ENCODE results near the gene UBE2V1. TPM values are rescaled to one million over a fixed set of nuclear protein-coding genes. Genes with fewer than 3 reads are reported as not detected.

UBE2V1 gene
- total and polyA plus RNA-seq, 2 of the 13 experiments (the other 11 are each of a cell fraction or from before 2014, with no cell fraction given), result 81.3 to 132 TPM

- Histone ChIP-seq H3K36me3 (replicated peaks in 1 of 2; ENCODE audit: control insufficient read depth in 1 of 2, insufficient read depth in 2 of 2, low read length in 2 of 2) (peaks cover 6 to 19% of the 10 kb centered on the region in 2 experiments; a peak in 4 of 5 replicates), H3K79me2 (ENCODE audit: insufficient read depth, low read length) (peaks cover 41% of the 10 kb centered on the region)
- no peak for TF ChIP-seq SMC3 (IDR thresholded peaks at IDR 0.05; ENCODE audit: low read length)
- TF ChIP-seq FOXK1 (CRISPR knock-in tag; IDR thresholded peaks at IDR 0.05; ENCODE audit: borderline replicate concordance, low read depth), result peak; percentile 20; the same call in 1 of the 2 replicates
- TF ChIP-seq ZNF207 (IDR thresholded peaks at IDR 0.05; ENCODE audit: borderline replicate concordance), result no peak
- peak; percentile 82 for TF ChIP-seq ZBTB7B (CRISPR knock-in tag; IDR thresholded peaks at IDR 0.05)
- TF ChIP-seq ZNF569 (CRISPR knock-in tag; IDR thresholded peaks at IDR 0.05; ENCODE audit: borderline replicate concordance), result no peak
- peak; percentile 95 for TF ChIP-seq ZNF691 (CRISPR knock-in tag; IDR thresholded peaks at IDR 0.05; ENCODE audit: borderline replicate concordance, low read depth)
- peak; percentile 69; the same call in 1 of the 2 replicates for TF ChIP-seq SIN3A (IDR thresholded peaks at IDR 0.05; ENCODE audit: borderline replicate concordance, low read depth, low read length)
- peak; percentile 16; the same call in 1 of the 2 replicates for TF ChIP-seq DPF2 (CRISPR knock-in tag; IDR thresholded peaks at IDR 0.05; ENCODE audit: borderline replicate concordance, low read depth)
- 0 out of 2 replicates have a peak, but pooled peaks have one; percentile 3 for TF ChIP-seq SIX4 (CRISPR knock-in tag; IDR thresholded peaks at IDR 0.05)
- peak; percentile 61 for TF ChIP-seq PHF5A (CRISPR knock-in tag; IDR thresholded peaks at IDR 0.05; ENCODE audit: low read depth, unreplicated experiment)
- peak; percentile 90 for TF ChIP-seq ZNF124 (CRISPR knock-in tag; IDR thresholded peaks at IDR 0.05)
- no peak for TF ChIP-seq U2AF2 (IDR thresholded peaks at IDR 0.05; ENCODE audit: low read depth, low read length)
- no peak; the same call in 1 of the 2 replicates for TF ChIP-seq STAT5B (CRISPR knock-in tag; IDR thresholded peaks at IDR 0.05)
- TF ChIP-seq ZFP91 (CRISPR knock-in tag; IDR thresholded peaks at IDR 0.05; ENCODE audit: borderline replicate concordance), result peak; percentile 70
- TF ChIP-seq FOXP4 (CRISPR knock-in tag; IDR thresholded peaks at IDR 0.05), result no peak
These were observed 40.8 kb upstream of the UBE2V1 start, which contains the start of gene PEDS1 for GRCh38 chr20:50153500-50154377. TSS of gene PEDS1 (minus strand) at chr20:50153723. CDS start at chr20:50153637, 86 bp downstream.

More at GRCh38 chr20:50153500-50154377, 40.8 kb upstream of the UBE2V1 start, which contains the start of gene PEDS1:
- Histone ChIP-seq H3K9me3 (ENCODE audit: low read length) (no peaks in the 10 kb centered on the region), H3K4me3 (replicated peaks in 1 of 3; ENCODE audit: insufficient read depth in 1 of 3, low read depth in 2 of 3, low read length in 3 of 3) (peak within 1 kb of the TSS; percentile 91 to 98 (median 96)), H3K9ac (ENCODE audit: insufficient read depth, low read depth, low read length) (peak within 1 kb of the TSS; percentile 98), H3K27me3 (ENCODE audit: control insufficient read depth in 1 of 2, insufficient read depth in 2 of 2, low read length in 2 of 2) (peaks cover 0 to 4% of the 10 kb centered on the region in 2 experiments; a peak in 1 of 5 replicates), H3K4me1 (ENCODE audit: insufficient read depth, low read length) (peaks cover 72% of the 10 kb centered on the region), H2AFZ (ENCODE audit: low read length) (no peak within 1 kb of the TSS), H3K27ac (ENCODE audit: extremely low read length, insufficient read depth, low read length) (peak within 1 kb of the TSS; percentile 73), H4K20me1 (ENCODE audit: insufficient read depth, low read length) (no peaks in the 10 kb centered on the region; the same call in 1 of the 2 replicates), H3K4me2 (ENCODE audit: low read depth, low read length) (peak within 1 kb of the TSS; percentile 98)
- FAIRE-seq (peak; percentile 26), DNase-seq (ENCODE audit: low spot score) (peak; percentile 83), ATAC-seq (peak; percentile 95)
- POLR2A ChIA-PET, result interaction anchor here (0.5 to 5.2 kb wide), 25 partner anchors 9 to 316 kb away, joined by 3 to 89 read pairs (median 6); partner anchors contain the start of genes CEBPB, SPATA2 and UBE2V1
- intact Hi-C loops (cut with micrococcal nuclease; ENCODE audit: unreplicated experiment) (loop anchor here (2.0 kb wide), 1 partner anchor 15 kb away; no protein-coding TSS in a partner anchor), in situ Hi-C loops (cut with HindIII; ENCODE audit: extremely low pct_ligation_motif_present, low pct_unique_long_range_greater_than_20kb) (no loop called here)
- TSS peak; percentile 80 for BruUV-seq (replicated peaks)
- 16% methylated on average over 16 of the region's 99 CpGs for WGBS (ENCODE audit: low lambda C conversion rate)
- CTCF ChIA-PET (ENCODE audit: low intra/inter-chr PET ratio, low total read pairs), result no interaction called here
